Esophagus squamous epithelium (tissue), 4 donors: Measurements from ENCODE around the gene FAM193B.

Source experiments
- CTCF ChIP-seq, 6 experiments: fragments of 450-650 bp in 4 of 6; fragments of 200-600 bp in 2 of 6; sonication (generic) in 2 of 6; IDR thresholded peaks; one replicate each; pipeline ENCODE4 v1.5.1; 2016 to 2019; ENCODE audit warnings: antibody characterized with exemption in 6 of 6, mild to moderate bottlenecking in 4 of 6, moderate library complexity in 4 of 6
- POLR2A ChIP-seq, 4 donors: fragments of 450-650 bp; IDR thresholded peaks; one replicate each; pipeline ENCODE4 v1.6.1; 2017; ENCODE audit warnings: antibody characterized with exemption in 4 of 4, mild to moderate bottlenecking in 4 of 4, moderate library complexity in 3 of 4

GRCh38 chr5:177535125-177535524, 19.2 kb downstream of the FAM193B start:
- no peak for TF ChIP-seq CTCF (IDR thresholded peaks at IDR 0.05)
- TF ChIP-seq POLR2A (IDR thresholded peaks at IDR 0.05): no peak
